Measurements from ENCODE around the gene CCDC187.

GRCh38 chr9:136253246-136254130, 50.4 kb downstream of the CCDC187 start:
- TF ChIP-seq CTCF (IDR thresholded peaks at IDR 0.05) (no peak), POLR2A (IDR thresholded peaks at IDR 0.05) (no peak)

Data from right lobe of liver (tissue), 4 donors.